ENCODE measurements around the gene HIGD2B.
"Not testable (repeated sequence)": the region's sequence is repeated elsewhere in the genome, so short reads cannot be mapped to it uniquely, and the experiment has no call there.

Gene HIGD2B

GRCh38 chr15:72685925-72686794 is at the start of gene HIGD2B, which contains the start of gene BBS4:
HIGD2B (minus strand) TSS chr15:72686182; CDS start chr15:72676374, 9,808 bp downstream.
BBS4 (plus strand) TSS chr15:72686207; CDS start chr15:72686228, 21 bp downstream.
- DNase-seq: no peak

DNA sequence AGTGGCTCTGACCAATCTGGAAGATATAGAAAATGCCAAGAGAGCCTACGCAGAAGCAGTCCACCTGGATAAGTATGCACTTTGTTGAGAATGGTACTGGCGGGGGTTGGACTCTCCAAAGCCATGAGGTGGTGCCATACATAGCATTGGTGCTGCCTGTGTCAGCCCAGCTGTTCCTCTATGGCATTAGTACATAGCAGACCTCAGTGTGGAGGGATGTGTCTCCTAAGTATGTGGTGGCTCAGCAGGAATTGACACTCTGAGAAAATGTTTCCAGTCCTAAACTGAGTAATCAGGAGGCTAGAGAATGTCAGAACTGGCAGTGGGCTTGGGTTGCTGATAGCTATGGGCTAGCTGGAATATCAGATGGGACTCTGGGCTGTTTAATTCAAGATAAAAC is 49.1 kb upstream of the HIGD2B start:
- DNase-seq: no peak

DNA sequence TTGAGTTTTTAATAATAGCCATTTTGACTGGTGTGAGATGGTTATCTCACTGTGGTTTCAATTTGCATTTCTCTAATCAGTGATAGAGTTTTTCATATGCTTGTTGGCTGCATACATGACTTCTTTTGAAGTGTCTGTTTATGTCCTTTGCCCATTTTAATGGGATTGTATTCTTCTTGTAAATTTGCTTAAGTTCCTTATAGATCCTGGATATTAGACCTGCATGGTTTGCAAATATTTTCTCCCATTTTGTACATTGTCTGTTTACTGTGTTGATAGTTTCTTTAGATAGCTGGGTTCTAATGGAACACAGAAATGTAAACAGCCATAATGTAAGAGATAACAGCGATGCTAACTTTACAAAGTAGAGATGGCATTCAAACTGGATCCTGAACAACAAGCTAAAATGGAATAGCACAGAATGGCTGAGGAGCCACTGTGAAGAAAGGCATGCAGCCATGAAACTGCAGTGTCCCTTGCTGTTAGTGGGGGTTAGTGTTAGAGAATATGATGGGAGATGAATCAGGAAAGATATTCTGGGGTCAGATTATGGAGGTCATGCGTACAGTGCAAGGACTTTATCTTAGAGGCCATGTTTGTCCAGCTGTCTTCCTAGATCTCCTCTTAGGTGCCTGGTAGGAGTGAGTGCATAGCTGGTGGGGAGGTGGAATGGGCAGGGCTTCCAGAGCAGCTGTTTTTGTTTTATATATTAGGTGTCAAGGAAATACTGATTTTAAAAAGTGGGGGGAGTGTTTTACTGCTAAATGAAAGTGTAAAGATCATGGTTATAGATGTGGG is 48.2 kb upstream of the HIGD2B start:
- no peak for DNase-seq

DNA sequence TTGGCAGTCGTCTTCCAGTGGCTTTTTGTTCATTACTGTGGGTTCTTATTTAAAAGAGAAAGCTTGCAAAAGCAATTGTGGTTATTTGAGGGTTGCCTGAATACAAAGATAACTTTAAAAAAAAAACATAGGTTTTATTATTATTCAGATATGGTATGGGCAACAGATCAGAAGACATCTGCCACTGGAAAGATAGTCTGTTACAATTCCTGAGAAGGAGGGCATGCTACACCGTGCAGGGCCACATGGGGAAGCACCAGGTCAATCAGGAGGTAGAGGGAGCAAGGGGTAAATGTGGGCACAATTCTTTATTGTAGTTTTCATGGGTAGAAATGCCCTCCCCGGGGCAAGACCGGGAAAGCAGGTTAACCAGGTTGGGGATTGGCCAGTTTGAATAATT is 46.5 kb upstream of the HIGD2B start:
- no peak for DNase-seq

DNA sequence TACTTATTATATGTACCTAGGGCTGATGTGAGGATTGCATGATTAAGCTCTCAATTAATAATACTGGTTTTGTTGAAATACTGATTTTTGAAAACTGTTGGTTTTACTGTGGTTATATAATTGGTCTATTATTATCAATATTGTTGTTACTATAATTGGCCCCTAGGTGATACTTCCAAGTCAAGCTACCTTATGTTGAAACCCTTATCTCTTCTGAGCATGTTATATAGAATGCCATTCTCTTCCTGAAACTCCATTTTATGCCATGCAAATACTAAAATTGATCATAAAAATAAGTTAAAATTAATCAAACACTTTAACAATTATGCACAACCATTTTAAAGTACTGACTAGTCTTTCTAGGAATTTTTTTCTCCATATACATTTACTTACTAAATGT is 46.1 kb upstream of the HIGD2B start:
- DNase-seq: no peak

- no peak for DNase-seq
Observed at GRCh38 chr15:72728821-72729220, 42.8 kb upstream of the HIGD2B start.

GRCh38 chr15:72728249-72728648 is 42.3 kb upstream of the HIGD2B start:
- not testable (repeated sequence) for DNase-seq

- no peak for DNase-seq
Observed at GRCh38 chr15:72727154-72727553, 41.2 kb upstream of the HIGD2B start.

- DNase-seq: not testable (repeated sequence)
Observed at GRCh38 chr15:72725851-72726250, 39.9 kb upstream of the HIGD2B start.

DNA sequence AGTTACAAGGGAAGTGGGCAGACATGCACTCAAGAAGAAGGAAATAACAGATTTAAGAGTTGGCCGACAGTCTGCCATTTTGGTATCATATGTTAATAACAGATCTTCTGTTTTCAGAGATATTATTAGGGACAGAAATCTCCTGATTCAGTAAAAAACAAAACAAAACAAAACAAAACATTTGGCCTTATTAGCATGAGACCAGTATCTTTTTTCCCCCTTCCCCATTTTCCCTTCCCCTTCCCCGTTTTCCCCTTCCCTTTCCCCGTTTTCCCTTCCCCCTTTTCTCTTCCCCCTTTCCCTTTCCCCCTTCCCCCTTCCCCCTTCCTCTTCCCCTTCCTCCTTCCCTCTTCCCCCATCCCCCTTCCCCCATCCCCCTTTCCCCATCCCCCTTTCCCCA is 39.5 kb upstream of the HIGD2B start:
- no peak for DNase-seq

DNA sequence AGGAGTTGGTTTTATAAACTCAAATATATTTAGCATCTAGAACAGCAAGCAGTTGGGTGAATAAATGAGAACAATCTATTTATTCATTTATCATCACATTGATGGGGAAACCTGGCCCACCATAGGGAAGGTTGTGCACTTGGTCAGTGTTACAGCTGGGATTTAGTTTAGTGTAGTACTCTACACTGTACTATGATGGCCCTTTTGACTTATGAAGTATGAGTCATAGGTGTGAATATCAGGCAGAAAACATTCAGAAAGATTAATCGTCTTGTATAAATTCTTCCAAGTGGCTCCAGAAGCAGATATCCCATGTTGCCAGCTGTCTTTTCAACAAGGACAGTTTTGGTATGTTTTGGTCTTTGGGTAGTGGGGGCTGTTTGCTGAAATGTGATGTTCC is 38.0 kb upstream of the HIGD2B start:
- DNase-seq: no peak

DNA sequence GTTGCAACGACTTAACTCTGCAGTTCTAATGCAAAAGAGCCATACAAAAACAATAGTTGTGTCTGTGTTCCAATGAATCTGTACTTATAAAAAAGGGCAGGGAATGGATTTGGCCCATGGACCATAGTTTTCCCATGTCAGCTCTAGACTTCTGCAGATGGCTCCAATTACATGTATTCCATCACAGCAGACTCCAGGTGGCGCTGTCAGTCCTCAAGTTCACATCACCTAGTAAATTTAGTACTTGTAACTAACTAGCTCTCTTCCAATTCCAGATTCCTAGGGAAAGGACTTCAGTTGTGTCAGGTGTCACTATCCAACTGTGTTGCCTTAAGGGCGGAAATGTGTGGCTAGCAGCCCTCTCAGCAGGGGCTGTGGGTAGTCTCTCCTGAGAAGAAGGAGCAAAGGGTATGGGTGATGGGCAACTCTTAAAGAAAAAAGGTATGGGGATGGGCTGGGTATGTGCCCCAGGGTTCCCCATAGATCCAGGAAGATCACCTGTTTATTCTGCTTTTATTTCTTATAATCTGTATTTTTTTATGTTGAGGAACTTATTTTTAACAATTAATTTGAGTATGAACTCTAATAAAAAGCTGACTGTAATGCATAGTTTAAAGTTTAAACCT is 36.2 kb upstream of the HIGD2B start:
- DNase-seq: peak; percentile 41

GRCh38 chr15:72708551-72709303 is 22.7 kb upstream of the HIGD2B start:
- not testable (repeated sequence) for DNase-seq

- DNase-seq: no peak
Observed at GRCh38 chr15:72706266-72706665, 20.3 kb upstream of the HIGD2B start.

- no peak for DNase-seq
Observed at GRCh38 chr15:72700076-72700475, 14.1 kb upstream of the HIGD2B start.

DNA sequence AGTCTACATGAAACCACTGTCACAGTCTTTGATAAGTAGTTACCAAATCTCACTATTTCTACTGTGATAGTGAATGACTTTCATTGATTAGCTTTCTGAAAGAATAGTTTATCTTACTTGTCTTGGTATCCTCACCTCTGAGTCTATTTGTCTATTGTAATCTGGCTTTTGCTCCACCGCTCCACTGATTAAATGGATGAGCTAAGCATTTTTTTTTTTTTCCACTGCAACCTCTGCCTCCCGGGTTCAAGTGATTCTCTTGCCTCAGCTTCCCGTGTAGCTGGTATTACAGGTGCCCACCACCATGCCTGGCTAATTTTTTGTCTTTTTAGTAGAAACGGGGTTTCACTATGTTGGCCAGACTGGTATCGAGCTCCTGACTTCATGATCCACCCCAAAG is 13.0 kb upstream of the HIGD2B start:
- no peak for DNase-seq

GRCh38 chr15:72690938-72691337 is 5.0 kb upstream of the HIGD2B start:
- DNase-seq: no peak

GRCh38 chr15:72688697-72689096 is 2.7 kb upstream of the HIGD2B start:
- DNase-seq: no peak

DNA sequence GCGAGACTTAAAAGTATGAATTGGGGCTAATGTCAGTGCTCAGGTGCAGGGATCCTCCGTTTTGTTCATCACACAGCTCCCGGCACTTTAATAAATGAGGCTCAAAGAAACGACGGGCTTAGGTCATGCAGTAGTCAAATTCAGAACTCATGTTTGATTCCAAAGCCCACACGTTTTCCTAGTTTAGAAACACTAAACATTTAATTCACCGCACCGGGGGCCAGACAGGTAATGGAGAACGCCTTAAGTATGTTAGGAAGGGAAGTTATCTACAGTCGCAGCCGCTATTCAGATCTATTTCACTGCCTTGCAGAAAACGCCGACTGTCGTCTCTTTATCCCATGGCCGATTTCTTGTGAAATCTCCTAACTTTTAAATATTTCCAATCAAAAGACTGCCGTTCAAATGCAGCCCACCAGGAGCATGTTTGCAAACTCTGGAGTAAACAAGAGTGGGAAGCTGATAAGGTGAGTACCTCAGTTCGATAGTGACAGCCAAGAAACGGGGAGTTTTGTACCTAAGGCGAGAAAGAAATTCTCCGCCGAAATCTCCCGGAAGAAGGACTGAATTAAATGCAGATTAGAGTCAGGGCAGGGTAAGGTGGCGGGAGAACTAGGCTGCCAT is 569 bp downstream of the HIGD2B start:
- DNase-seq: no peak

- no peak for DNase-seq
Observed at GRCh38 chr15:72682772-72683171, 3.2 kb downstream of the HIGD2B start.

DNA sequence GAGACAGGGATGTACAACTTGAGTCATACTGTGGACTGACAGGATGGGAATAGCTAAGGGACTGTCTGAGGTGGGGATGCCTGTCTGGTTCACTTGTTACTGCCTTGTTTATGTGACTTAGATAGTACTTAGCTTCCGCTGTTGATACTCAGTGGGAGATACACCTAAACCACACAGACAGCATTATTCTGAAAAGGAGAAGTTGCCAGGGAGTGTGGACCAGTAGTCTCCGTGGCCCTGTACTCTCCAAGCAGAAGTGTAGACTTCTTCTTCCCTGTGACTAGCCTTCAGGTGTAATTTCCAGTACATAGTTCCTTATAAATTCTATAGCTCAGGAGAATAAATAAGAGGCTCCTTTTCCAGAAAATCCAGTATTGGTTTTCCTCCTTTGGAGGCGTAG is 5.1 kb downstream of the HIGD2B start:
- no peak for DNase-seq

DNA sequence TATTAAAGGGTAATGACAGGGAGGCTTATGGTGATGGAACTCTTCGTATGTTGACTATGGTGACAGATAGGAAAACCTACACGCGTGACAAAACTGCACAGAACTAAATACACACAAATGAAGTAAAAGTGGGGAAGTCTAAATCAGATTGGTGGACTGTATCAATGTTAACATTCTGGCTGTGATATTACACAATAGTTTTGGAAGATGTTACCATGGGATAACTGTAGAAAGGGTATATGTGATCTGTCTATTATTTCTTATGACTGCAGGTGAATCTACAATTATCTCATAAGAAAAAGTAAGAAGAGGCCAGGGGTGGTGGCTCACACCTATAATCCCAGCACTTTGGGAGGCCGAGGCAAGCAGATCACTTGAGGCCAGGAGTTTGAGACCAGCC is 9.1 kb downstream of the HIGD2B start:
- no peak for DNase-seq

All from kidney glomerular epithelial cell (primary cell).